HCT116 (cell line): ENCODE data around the gene GRIN2B. TPM values are rescaled to one million over a fixed set of nuclear protein-coding genes. Genes with fewer than 3 reads are reported as not detected.

Experiments
- ATAC-seq: fragments of 200-7000 bp; cut with Tn5 transposase; 2 replicates; pipeline ENCODE4 v1.9.1; 2020; ENCODE audit warnings: mild to moderate bottlenecking, moderate library complexity
- BruUV-seq: library from RNA; stranded (reverse); fragments of 400-500 nt; replicated peaks from 2 replicates; lab custom pipeline; 2021; lab: Mats Ljungman, UMichigan
- CTCF ChIA-PET: fragments of 300-600 bp; sonication (Branson Sonifier 250); formaldehyde crosslinking; loops from one replicate; lab custom pipeline; 2021; ENCODE audit warnings: antibody characterized with exemption; lab: Charles Lee
- POLR2A ChIA-PET: fragments of 300-600, 350-600 bp; sonication (Branson Sonifier 250); formaldehyde crosslinking; loops from one replicate; lab custom pipeline; 2021; ENCODE audit warnings: antibody characterized with exemption; lab: Charles Lee
- RAD21 ChIA-PET, 2 experiments: fragments of 300-600 bp; sonication (Branson Sonifier 250); formaldehyde crosslinking; loops; one replicate each; lab custom pipeline; 2023; ENCODE audit warnings: low total read pairs in 2 of 2; ENCODE audit not compliant: uncharacterized antibody in 2 of 2, unreplicated experiment in 2 of 2, low non-redundant PET in 1 of 2; lab: Charles Lee
- DNase-seq: peaks from one replicate; pipeline ENCODE4 v3.0.0-alpha.2; 2010; ENCODE audit warnings: low read depth, low spot score
- H2AFZ ChIP-seq: fragments of 200-600 bp; shearing (Covaris generic), sonication (generic); 2 replicates; pipeline ENCODE4 v1.6.1; 2017; ENCODE audit warnings: low read depth, mixed run types, mixed read lengths, antibody characterized with exemption, low read length; ENCODE audit not compliant: poor library complexity, severe bottlenecking
- H3K27ac ChIP-seq: 2 replicates; pipeline ENCODE4 v1.5.1; 2012; ENCODE audit warnings: low read depth, low read length
- H3K27me3 ChIP-seq: fragments of 200-600 bp; sonication (generic); 2 replicates; pipeline ENCODE4 v1.6.1; 2016; ENCODE audit warnings: mixed run types, low read length, mixed read lengths; ENCODE audit not compliant: insufficient read depth
- H3K36me3 ChIP-seq, 2 experiments: fragments of 200-500 bp in 1 of 2; fragments of 200-600 bp in 1 of 2; sonication (Bioruptor generic) in 1 of 2; sonication (generic) in 1 of 2; 2 replicates each; pipeline versions ENCODE4 v1.5.1 to v1.6.1; 2014 to 2016; ENCODE audit warnings: low read length in 2 of 2, inconsistent platforms in 1 of 2, mixed read lengths in 1 of 2, mixed run types in 1 of 2; ENCODE audit not compliant: insufficient read depth in 2 of 2, control insufficient read depth in 1 of 2
- H3K4me1 ChIP-seq, 2 experiments: fragments of 200-600 bp in 1 of 2; sonication (generic) in 1 of 2; 2 replicates each; pipeline versions ENCODE4 v1.5.1 to v1.6.1; 2012 to 2017; ENCODE audit warnings: low read length in 2 of 2, inconsistent platforms in 1 of 2, mild to moderate bottlenecking in 1 of 2, mixed read lengths in 1 of 2, mixed run types in 1 of 2, moderate library complexity in 1 of 2; ENCODE audit not compliant: insufficient read depth in 2 of 2, control insufficient read depth in 1 of 2
- H3K4me2 ChIP-seq: fragments of 200-600 bp; sonication (generic); 2 replicates; pipeline ENCODE4 v1.6.1; 2017; ENCODE audit warnings: mixed run types, low read length, mixed read lengths
- H3K4me3 ChIP-seq, 2 experiments: fragments of 200-600 bp in 1 of 2; sonication (generic) in 1 of 2; replicated peaks in 1 of 2; 2 replicates each; pipeline ENCODE4 v1.5.1; 2011 to 2016; ENCODE audit warnings: low read length in 2 of 2, control low read depth in 1 of 2, low read depth in 1 of 2, mild to moderate bottlenecking in 1 of 2, mixed read lengths in 1 of 2, mixed run types in 1 of 2
- H3K79me2 ChIP-seq: fragments of 200-600 bp; sonication (generic); 2 replicates; pipeline ENCODE4 v1.6.1; 2017; ENCODE audit warnings: mild to moderate bottlenecking, mixed run types, low read length, moderate library complexity, mixed read lengths; ENCODE audit not compliant: insufficient read depth
- H3K9ac ChIP-seq: fragments of 200-600 bp; sonication (generic); 2 replicates; pipeline ENCODE4 v1.6.1; 2016; ENCODE audit warnings: low read length, mixed read lengths
- H3K9me2 ChIP-seq: fragments of 200-600 bp; sonication (generic), shearing (Covaris generic); 2 replicates; pipeline ENCODE4 v1.6.1; 2017; ENCODE audit warnings: mixed run types, mild to moderate bottlenecking, moderate library complexity; ENCODE audit not compliant: insufficient read depth
- H3K9me3 ChIP-seq, 2 experiments: fragments of 200-500 bp in 1 of 2; fragments of 200-600 bp in 1 of 2; sonication (Bioruptor generic) in 1 of 2; sonication (generic) in 1 of 2; 2 replicates each; pipeline ENCODE4 v1.6.1; 2014 to 2017; ENCODE audit warnings: low read length in 2 of 2, mixed read lengths in 2 of 2, inconsistent platforms in 1 of 2, low read depth in 1 of 2, mild to moderate bottlenecking in 1 of 2, mixed run types in 1 of 2, moderate library complexity in 1 of 2; ENCODE audit not compliant: control insufficient read depth in 1 of 2, insufficient read depth in 1 of 2
- H4K20me1 ChIP-seq: fragments of 200-600 bp; sonication (generic), shearing (Covaris generic); 2 replicates; pipeline ENCODE4 v1.6.1; 2017; ENCODE audit warnings: mixed run types, mild to moderate bottlenecking, moderate library complexity; ENCODE audit not compliant: insufficient read depth
- ELF1 ChIP-seq: IDR thresholded peaks from 2 replicates; pipeline ENCODE4 v1.6.1; 2012; ENCODE audit warnings: low read depth, borderline replicate concordance
- EZH2phosphoT487 ChIP-seq: fragments of 200-600 bp; IDR thresholded peaks from 2 replicates; pipeline ENCODE4 v1.6.1; 2018; ENCODE audit warnings: antibody characterized with exemption, borderline replicate concordance
- RAD21 ChIP-seq: IDR thresholded peaks from 2 replicates; pipeline ENCODE4 v1.6.1; 2012; ENCODE audit warnings: low read depth, mild to moderate bottlenecking
- REST ChIP-seq: IDR thresholded peaks from 2 replicates; pipeline ENCODE4 v1.6.1; 2012; ENCODE audit warnings: low read depth
- SP1 ChIP-seq: IDR thresholded peaks from 2 replicates; pipeline ENCODE4 v1.6.1; 2012; ENCODE audit warnings: low read depth
- TCF7L2 ChIP-seq: IDR thresholded peaks from 2 replicates; pipeline ENCODE4 v1.7.0; 2011; ENCODE audit warnings: borderline replicate concordance, inconsistent platforms; ENCODE audit not compliant: insufficient read depth, insufficient read length; ENCODE audit errors: extremely low read depth
- ZNF274 ChIP-seq: fragments of 200-500 bp; sonication (Bioruptor generic); IDR thresholded peaks from 2 replicates; pipeline ENCODE4 v1.6.1; 2014; ENCODE audit warnings: mild to moderate bottlenecking, low read depth, low read length, inconsistent platforms
- intact Hi-C: fragments of 100-400 bp; cut with micrococcal nuclease; formaldehyde crosslinking; loops from 2 replicates; pipeline ENCODE4 v1.10.0; 2022
- total RNA-seq: library from RNA; stranded (reverse); gene quantifications from one replicate; pipeline ENCODE4 v1.2.1, GENCODE V29; 2021; ENCODE audit not compliant: unreplicated experiment

Gene GRIN2B
- total RNA-seq, 1 experiment from 2014 or later: 14.2 TPM

- no peak overlapping the region for H3K27ac ChIP-seq
- ATAC-seq (no peak), DNase-seq (no peak)
- RAD21 ChIA-PET: no interaction called here
- H3K4me3 ChIP-seq: no peak overlapping the region
- no peak overlapping the region for H3K9ac ChIP-seq
- BruUV-seq: no TSS peak
- TF ChIP-seq TCF7L2 (no peak), ZNF274 (no peak), RAD21 (no peak), REST (no peak), SP1 (no peak), ELF1 (no peak), EZH2phosphoT487 (no peak)
- no peaks in the 10 kb centered on the region for H3K9me2 ChIP-seq
- intact Hi-C loops: no loop called here
- H2AFZ ChIP-seq: no peak overlapping the region
- no peaks in the 10 kb centered on the region for H3K79me2 ChIP-seq
- H4K20me1 ChIP-seq: no peaks in the 10 kb centered on the region
- no peaks in the 10 kb centered on the region for H3K27me3 ChIP-seq
- no peak overlapping the region for H3K4me2 ChIP-seq
- peaks cover 18 to 20% of the 10 kb centered on the region in 2 experiments for H3K4me1 ChIP-seq
- H3K9me3 ChIP-seq: peaks cover 0 to 5% of the 10 kb centered on the region in 2 experiments; a peak in 1 of 4 replicates
- POLR2A ChIA-PET: no interaction called here
- CTCF ChIA-PET: no interaction called here
- no peaks in the 10 kb centered on the region for H3K36me3 ChIP-seq
These were observed 43.7 kb downstream of the GRIN2B start for GRCh38 chr12:13937735-13938134.
